NB4 (cell line): Measurements from ENCODE around the gene PAPOLA.

Source experiments
- CTCF ChIP-seq: IDR thresholded peaks from one replicate; pipeline ENCODE4 v1.5.1; 2012; ENCODE audit warnings: low read depth, low read length
- POLR2A ChIP-seq: IDR thresholded peaks from 2 replicates; pipeline ENCODE4 v1.6.1; 2011; ENCODE audit warnings: mild to moderate bottlenecking; ENCODE audit not compliant: insufficient read length; ENCODE audit errors: extremely low read depth

DNA sequence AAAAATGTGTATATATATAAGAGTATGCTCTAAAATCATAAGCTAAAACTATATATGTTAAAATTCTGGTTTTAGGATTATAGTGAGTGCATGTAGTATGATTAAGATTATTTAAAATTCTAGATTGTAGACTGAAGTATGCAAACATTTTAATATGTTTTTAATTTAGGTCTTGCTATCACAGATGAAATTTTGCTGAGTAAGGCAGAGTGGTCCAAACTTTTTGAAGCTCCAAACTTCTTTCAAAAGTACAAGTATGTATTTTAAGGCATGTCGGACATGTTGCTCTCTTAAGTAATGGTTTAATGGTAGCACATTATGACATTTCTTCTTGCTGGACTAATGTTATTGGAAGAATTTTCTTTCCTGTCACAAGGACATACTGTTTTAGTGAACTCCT is 34.6 kb downstream of the PAPOLA start:
- no peak for TF ChIP-seq CTCF
- no peak for TF ChIP-seq POLR2A
